HEK293 (cell line): ENCODE measurements around the gene HSD3B1.

Experiments
- HOXA7 ChIP-seq: sonication (generic); formaldehyde crosslinking; IDR thresholded peaks from 2 replicates; pipeline ENCODE4 v1.8.1; 2022; ENCODE audit warnings: missing genetic modification reagents, borderline replicate concordance
- HOXC10 ChIP-seq: sonication (generic); formaldehyde crosslinking; IDR thresholded peaks from 2 replicates; pipeline ENCODE4 v1.8.1; 2023; ENCODE audit warnings: mild to moderate bottlenecking, missing genetic modification reagents
- YY1 ChIP-seq: fragments of 450-650 bp; formaldehyde crosslinking; IDR thresholded peaks from 2 replicates; pipeline ENCODE4 v1.5.1; 2018; ENCODE audit warnings: missing biosample characterization, missing genetic modification characterization
- ZBTB10 ChIP-seq: fragments of 450-650 bp; formaldehyde crosslinking; IDR thresholded peaks from 2 replicates; pipeline ENCODE4 v1.5.1; 2016; ENCODE audit warnings: missing biosample characterization, missing genetic modification characterization
- ZNF138 ChIP-seq: fragments of 450-650 bp; formaldehyde crosslinking; IDR thresholded peaks from 2 replicates; pipeline ENCODE4 v1.5.1; 2016; ENCODE audit warnings: missing biosample characterization, missing genetic modification characterization, borderline replicate concordance
- ZNF24 ChIP-seq: fragments of 450-650 bp; formaldehyde crosslinking; IDR thresholded peaks from 2 replicates; pipeline ENCODE4 v1.5.1; 2016; ENCODE audit warnings: missing biosample characterization, missing genetic modification characterization
- ZNF354C ChIP-seq: fragments of 450-650 bp; formaldehyde crosslinking; IDR thresholded peaks from 2 replicates; pipeline ENCODE4 v1.5.1; 2016; ENCODE audit warnings: missing biosample characterization, missing genetic modification characterization, low read depth, borderline replicate concordance
- ZNF366 ChIP-seq: fragments of 450-650 bp; formaldehyde crosslinking; conservative IDR thresholded peaks from 2 replicates; pipeline ENCODE4 v1.5.1; 2016; ENCODE audit warnings: missing biosample characterization, missing genetic modification characterization
- ZNF501 ChIP-seq: fragments of 450-650 bp; formaldehyde crosslinking; IDR thresholded peaks from 2 replicates; pipeline ENCODE4 v1.5.1; 2016; ENCODE audit warnings: missing biosample characterization, missing genetic modification characterization
- ZNF624 ChIP-seq: fragments of 450-650 bp; formaldehyde crosslinking; IDR thresholded peaks from 2 replicates; pipeline ENCODE4 v1.5.1; 2017; ENCODE audit warnings: missing biosample characterization, missing genetic modification characterization
- ZNF626 ChIP-seq: fragments of 450-650 bp; sonication (Bioruptor Pico); formaldehyde crosslinking; IDR thresholded peaks from 2 replicates; pipeline ENCODE4 v1.5.1; 2018; ENCODE audit warnings: missing biosample characterization, missing genetic modification characterization, inconsistent platforms
- ZNF777 ChIP-seq: fragments of 450-650 bp; formaldehyde crosslinking; IDR thresholded peaks from 2 replicates; pipeline ENCODE4 v1.5.1; 2017; ENCODE audit warnings: missing biosample characterization, missing genetic modification characterization, borderline replicate concordance
- ZNF843 ChIP-seq: fragments of 450-650 bp; formaldehyde crosslinking; IDR thresholded peaks from 2 replicates; pipeline ENCODE4 v1.5.1; 2016; ENCODE audit warnings: missing biosample characterization, missing genetic modification characterization
- TF ChIP-seq, protein P1 (sequence below): fragments of 450-650 bp; formaldehyde crosslinking; IDR thresholded peaks from 2 replicates; pipeline ENCODE4 v1.5.1; 2016; ENCODE audit warnings: missing biosample characterization, missing genetic modification characterization

- TF ChIP-seq ZNF624 (tag by site-specific recombination) (no peak), ZBTB10 (tag by site-specific recombination) (no peak), ZNF354C (tag by site-specific recombination) (no peak), ZNF777 (tag by site-specific recombination) (no peak), ZNF138 (tag by site-specific recombination) (no peak), ZNF366 (tag by site-specific recombination) (no peak), HOXC10 (CRISPR knock-in tag) (no peak), ZNF843 (tag by site-specific recombination) (no peak), ZNF626 (tag by site-specific recombination) (no peak), HOXA7 (CRISPR knock-in tag) (no peak), ZNF501 (no peak), ZNF24 (tag by site-specific recombination) (no peak), YY1 (no peak)
- TF ChIP-seq, protein P1, sequence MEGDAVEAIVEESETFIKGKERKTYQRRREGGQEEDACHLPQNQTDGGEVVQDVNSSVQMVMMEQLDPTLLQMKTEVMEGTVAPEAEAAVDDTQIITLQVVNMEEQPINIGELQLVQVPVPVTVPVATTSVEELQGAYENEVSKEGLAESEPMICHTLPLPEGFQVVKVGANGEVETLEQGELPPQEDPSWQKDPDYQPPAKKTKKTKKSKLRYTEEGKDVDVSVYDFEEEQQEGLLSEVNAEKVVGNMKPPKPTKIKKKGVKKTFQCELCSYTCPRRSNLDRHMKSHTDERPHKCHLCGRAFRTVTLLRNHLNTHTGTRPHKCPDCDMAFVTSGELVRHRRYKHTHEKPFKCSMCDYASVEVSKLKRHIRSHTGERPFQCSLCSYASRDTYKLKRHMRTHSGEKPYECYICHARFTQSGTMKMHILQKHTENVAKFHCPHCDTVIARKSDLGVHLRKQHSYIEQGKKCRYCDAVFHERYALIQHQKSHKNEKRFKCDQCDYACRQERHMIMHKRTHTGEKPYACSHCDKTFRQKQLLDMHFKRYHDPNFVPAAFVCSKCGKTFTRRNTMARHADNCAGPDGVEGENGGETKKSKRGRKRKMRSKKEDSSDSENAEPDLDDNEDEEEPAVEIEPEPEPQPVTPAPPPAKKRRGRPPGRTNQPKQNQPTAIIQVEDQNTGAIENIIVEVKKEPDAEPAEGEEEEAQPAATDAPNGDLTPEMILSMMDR (tag by site-specific recombination), result no peak
Observed at GRCh38 chr1:119477710-119478109, 29.3 kb upstream of the HSD3B1 start.
